Left renal cortex interstitium (tissue), 4 donors: Measurements from ENCODE around the gene JMJD1C. TPM values are rescaled to one million over a fixed set of nuclear protein-coding genes. Genes with fewer than 3 reads are reported as not detected.

Experiments
- DNase-seq, 4 donors: peaks; one replicate each; pipeline ENCODE4 v3.0.0-alpha.2; 2013; ENCODE audit warnings: low read depth in 4 of 4, low spot score in 2 of 4, missing footprints in 1 of 4
- polyA plus RNA-seq, 4 donors: library from polyadenylated mRNA; unstranded; fragments of 120-200 nt; gene quantifications; one replicate each; pipeline ENCODE4 v1.2.1, GENCODE V29; 2013; ENCODE audit not compliant: insufficient read length in 4 of 4

The JMJD1C gene
- polyA plus RNA-seq, 4 donors: 89.4 to 118 (median 98.6) TPM

- DNase-seq: no peak
Measured at GRCh38 chr10:63265683-63266235, 200.0 kb downstream of the JMJD1C start.

GRCh38 chr10:63265222-63265617, 200.6 kb downstream of the JMJD1C start:
- peak in 2 of 4 donors; percentile 32 to 60 for DNase-seq

DNA sequence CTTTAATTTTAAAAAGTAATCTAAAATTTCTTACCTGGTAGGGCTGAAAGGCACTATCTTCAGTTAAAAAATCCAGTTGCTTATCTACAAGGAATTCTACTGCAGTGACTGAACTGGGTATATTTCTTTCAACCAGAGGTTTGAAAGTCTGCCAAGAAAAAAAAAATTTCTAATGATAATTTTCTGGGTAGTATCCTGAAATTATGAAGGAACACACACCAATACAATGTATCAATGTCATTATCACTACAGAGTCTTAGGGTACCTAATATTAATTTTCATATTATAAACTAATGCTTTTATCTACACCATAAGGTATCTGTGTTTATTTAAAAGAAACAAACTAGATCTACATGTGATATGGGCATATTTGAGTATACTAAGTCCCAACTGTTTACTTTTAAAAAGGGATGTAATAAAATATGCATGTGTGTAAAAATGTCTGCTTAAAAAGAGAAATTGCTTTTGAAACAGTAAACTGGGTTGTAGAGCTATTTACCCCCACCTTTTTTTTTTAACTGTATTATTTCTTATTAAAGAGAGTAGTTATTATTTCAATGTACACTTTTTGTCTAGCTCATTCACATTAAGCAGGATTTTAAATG, 201.1 kb downstream of the JMJD1C start:
- DNase-seq: no peak

DNA sequence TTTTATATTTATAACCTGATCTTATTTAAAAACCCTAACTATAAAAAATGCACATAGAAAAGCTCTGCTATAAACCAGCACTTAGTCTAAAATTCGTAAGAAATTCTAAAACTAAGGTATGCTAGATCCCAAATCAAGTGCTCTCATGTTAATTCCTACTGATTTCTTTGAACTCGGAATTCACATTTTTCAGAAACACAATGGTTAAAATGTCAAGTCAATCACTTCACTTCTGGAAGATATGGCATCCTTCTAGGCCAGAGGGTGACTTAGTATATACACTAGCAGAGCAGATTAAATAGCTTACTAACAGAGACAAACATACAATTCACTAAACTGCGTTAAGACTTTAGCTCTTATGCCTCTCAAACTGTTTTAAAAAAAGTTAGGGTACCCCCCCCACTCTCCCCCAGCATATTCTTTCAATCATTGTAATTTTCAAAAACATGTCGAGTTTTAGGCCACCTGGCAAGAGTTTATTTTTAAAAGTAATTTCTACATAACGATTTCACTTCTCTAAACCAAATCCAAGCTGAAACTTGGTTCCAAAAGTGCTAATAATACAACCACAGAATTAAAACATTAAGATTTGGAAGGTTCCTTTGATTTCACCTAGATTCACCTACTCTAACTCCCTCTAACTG, 203.2 kb downstream of the JMJD1C start:
- no peak for DNase-seq

DNA sequence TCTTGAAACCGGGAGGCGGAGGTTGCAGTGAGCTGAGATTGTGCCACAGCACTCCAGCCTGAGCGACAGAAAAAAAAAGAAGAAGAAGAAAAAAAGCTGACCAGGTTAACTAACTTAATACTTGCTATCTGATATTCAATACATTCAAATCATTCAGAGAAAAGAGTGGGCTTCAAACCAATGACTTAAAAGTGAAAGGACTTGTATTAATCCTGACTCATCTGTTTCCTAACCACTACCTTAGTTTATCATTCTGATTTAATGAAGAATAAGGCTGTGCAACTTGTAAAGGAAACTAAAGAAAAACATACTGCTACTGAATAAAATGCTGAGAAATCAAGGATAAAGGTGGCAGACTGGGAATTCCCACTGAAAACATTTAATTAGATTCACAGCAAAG, 204.3 kb downstream of the JMJD1C start:
- no peak for DNase-seq

DNA sequence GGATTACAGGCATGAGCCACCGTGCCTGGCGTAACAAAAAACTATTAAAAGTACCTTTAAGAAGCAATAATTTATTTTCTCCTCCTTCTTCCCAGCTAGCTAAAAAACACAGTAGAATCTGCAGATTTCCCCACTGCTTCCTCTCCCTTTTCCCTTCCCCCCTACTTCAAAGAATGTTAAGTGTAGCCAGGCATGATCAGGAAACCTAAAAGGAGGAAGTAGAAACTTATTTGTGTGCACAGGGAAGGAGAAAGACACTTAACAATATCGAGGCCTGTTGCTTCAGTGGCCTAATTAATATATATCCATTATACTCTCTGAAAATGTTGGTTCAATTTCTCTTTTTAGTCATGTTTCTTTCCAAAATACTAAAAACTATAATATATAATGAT, 204.9 kb downstream of the JMJD1C start:
- no peak for DNase-seq

- DNase-seq: no peak
Measured at GRCh38 chr10:63260103-63260859, 205.5 kb downstream of the JMJD1C start.

DNA sequence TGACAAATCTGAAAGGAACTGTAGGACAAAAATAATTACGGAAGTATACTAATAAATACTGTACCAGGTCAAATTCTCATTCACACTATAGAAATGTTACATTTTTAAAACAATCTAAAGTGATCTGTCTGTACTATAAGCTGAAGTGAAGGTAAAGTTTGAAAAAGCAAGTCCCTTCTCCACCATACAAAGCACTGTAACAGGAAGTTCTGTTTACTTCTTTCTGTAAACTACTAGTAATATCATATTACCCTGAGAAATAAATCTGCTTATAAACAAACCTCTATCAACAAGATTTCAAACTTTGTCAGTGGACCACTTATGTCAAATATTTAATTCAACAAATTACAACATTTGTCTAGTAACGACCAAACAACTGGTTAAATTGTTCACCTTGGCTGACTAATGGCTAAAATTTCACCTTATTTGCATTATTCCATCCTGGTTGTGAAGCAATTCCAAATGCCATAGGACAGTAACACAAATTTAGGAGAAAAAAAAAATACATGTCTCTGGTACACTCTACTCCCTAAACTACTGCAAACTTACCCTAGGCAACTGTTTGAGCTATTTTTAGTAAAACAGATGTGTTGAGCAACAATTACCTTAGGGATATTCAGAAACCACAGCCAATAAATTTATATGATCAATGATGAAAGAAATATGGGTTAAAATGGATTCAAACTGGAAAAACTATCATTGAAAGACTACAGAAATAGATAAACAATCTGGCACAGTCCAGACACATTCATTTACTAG, 206.7 kb downstream of the JMJD1C start:
- no peak for DNase-seq

DNA sequence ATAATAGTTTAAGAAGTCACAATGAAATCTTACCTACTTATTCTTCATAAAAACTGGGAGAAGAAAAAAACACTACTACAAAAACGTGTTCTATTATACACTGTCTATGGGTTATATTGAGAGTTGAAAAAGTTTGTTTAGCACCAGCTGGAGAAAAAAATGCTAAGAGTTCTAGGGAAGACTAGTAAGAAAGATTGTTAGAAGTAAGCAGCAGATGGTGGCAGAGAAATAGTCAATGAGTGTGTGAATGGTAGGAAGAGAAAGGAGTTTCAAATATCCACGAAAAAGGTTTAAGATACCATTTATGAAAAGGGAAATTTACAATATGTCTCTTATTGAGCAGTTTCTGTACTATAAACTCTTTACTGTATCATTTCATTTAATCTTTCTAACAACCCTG, 208.0 kb downstream of the JMJD1C start:
- DNase-seq: no peak

DNA sequence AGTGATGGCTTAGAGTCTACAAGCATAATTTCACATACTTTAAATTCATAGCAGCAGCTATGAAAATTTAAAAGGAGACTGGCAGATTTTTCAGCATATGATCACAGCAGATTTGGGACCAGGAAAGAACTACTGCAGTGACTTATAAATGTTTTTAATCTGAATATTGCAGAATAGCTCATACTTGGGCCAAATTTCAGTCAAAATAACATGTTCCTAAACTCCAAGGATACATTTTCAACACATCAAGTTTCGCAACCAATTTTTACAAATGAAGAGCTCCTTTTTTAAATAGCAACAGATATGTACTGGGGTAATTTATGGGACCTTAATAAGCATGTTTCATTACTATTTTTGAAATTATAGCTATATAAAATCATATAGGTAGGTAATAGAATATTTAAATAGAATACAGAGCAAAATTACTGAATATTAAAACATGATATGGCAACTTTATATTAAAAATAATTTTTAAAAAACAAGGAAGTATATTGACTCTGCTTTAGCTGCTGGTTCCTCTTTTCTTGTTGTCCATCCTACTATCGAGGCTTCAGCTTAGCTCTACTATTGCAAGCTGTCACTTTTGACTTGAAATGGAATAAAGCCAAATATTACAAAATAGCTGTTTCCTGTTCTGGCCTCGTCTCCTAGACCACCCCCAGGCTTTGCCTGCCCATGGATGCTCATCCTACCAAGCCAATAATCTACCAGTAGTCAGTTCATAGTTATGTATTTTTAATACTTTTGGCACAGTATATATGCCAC, 209.6 kb downstream of the JMJD1C start:
- DNase-seq: no peak

GRCh38 chr10:63255316-63255715, 210.5 kb downstream of the JMJD1C start:
- DNase-seq: no peak

DNA sequence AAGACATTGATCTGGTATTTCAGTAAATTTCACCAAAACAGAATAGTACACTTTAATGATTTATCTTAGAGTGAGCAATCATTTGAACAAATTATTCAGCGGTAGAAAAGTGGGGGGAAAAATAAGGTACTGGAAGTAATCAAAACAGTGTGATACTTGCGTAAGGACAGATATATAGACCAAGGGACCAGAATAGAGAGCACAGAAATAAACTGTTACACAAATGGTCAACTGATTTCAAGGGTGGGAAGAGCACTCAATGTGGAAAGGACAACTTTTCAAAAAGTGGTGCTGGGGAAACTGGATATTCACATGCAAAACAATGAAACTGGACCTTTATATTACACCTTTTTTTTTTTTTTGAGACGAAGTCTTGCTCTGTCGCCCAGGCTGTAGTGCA, 212.7 kb downstream of the JMJD1C start:
- DNase-seq: no peak

- DNase-seq: no peak
Measured at GRCh38 chr10:63252095-63252762, 213.5 kb downstream of the JMJD1C start.

DNA sequence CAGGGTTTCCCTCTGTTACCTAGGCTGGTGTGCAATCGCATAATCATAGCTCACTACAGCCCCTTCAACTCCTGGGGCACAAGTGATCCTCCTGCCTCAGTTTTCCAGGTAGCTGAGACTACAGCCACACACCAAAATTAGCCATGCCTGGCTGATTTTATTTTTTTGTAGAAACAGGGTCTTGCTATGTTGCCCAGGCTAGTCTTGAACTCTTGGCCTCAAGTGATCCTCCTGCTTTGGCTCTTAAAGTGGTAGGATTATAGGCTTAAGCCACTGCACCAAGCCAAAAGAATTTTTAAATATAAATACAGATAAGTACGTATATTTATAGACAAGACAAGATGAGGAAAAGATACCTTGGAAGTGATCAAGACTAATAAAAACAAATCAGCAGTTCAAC, 215.7 kb downstream of the JMJD1C start:
- no peak for DNase-seq

GRCh38 chr10:63247771-63248170, 218.0 kb downstream of the JMJD1C start:
- no peak for DNase-seq

DNA sequence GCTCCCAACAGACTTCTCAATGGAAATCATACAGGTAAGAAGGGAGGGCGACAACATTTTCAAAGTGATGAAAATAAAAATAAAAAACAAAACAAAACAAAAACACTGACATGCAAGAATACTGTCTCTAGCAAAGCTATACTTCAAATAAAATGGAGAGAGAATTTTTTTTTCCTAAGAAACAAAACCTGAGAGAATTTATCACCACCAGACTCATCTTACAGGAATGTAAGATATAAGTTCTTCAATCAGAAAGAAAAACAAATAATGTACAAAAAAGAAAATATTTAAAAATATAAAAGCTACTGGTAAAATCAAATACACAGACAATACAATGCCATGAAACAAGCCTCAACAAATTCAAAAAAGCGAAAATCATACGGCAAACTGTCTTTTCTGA, 219.4 kb downstream of the JMJD1C start:
- no peak for DNase-seq

DNA sequence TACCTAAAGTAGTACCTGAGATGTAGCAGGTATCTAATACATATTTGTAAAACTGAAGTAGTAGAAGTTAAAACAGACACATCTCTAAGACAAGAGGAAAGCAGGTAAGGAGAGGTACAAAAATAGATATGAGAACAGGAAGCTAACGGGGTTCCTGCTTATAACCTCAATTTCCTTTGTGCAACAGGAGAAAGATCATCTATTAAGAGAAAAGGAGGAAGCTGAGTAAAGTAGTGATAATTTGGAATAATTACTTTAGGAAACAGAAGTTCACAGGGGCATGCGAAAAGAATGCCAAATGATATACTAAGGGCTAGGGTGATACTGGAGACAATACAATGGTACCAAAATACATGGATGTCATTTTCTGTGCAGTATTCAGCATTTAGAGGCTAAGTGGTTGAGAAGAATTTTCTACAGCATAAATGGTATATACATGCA, 223.9 kb downstream of the JMJD1C start:
- no peak for DNase-seq

DNA sequence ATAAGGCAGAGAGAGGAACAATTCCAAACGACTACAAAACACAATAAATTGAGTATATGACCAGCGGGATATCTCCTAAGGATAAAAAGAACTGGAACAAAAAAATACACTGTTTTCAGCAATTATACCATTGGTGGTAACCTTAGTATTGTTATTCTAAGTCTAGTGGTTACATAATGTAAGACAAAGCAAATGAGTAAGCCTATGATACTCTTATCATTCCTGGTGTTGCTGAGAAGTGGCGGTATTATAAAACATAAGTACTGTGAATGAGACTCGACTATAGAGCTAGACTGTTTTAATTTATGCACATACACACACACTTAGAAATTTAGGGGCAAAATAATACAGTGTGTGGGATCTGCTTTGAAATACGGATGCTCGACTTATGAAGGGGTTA, 225.0 kb downstream of the JMJD1C start:
- no peak for DNase-seq

- no peak for DNase-seq
Measured at GRCh38 chr10:63238501-63238900, 227.3 kb downstream of the JMJD1C start.

DNA sequence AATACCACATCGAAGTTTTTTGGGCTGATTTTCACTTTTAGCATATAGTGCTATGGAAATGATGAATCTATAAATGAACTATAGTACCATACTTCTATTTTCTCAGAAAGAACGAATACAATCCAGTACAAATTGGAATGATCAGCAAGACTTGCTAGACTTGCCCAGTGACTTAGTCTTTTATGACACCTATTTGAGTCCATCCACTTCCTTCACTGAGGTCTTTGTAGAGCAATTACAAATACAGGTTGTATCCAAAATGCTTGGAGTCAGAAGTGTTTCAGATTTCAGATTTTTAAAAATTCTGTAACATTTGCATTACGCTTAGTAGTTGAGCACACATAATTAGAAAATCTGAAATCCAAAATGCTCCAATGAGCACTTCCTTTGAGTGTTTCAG, 228.4 kb downstream of the JMJD1C start:
- no peak for DNase-seq
